Measurements from ENCODE around the gene RALGAPA1.
"Not testable (repeated sequence)": the region's sequence is repeated elsewhere in the genome, so short reads cannot be mapped to it uniquely, and the experiment has no call there.

The RALGAPA1 gene

GRCh38 chr14:35683688-35684087, 125.4 kb downstream of the RALGAPA1 start:
- not testable (repeated sequence) for DNase-seq; H3K27ac Mint-ChIP-seq; H3K4me3 Mint-ChIP-seq; H3K4me1 Mint-ChIP-seq (ENCODE audit: low read depth); H3K27me3 Mint-ChIP-seq; H3K9me3 Mint-ChIP-seq
- peaks cover 55% of the 10 kb centered on the region for H3K36me3 Mint-ChIP-seq (ENCODE audit: low read depth)

DNA sequence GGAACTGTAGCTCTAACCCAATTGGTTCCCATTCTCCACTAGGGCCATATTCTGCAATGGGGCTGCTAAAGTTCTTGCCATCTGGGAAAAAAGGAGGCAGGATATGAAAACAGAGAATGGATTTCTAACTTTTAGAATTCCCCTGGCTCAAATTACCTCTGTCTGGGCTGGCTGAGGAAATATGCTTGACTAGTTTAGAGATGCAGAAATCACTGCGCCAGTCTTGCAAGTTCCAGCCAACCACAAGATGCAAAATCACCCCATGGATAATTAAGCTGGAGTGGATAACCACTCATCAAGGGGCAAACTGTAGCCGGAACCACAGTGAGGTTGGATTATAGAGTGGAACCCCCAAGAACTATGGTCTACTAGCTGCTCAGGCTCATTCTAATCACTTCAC, 126.3 kb downstream of the RALGAPA1 start:
- Mint-ChIP-seq H3K36me3 (ENCODE audit: low read depth) (peaks cover 54% of the 10 kb centered on the region), H3K27ac (no peak overlapping the region), H3K4me1 (ENCODE audit: low read depth) (no peaks in the 10 kb centered on the region), H3K9me3 (no peaks in the 10 kb centered on the region), H3K4me3 (no peak overlapping the region), H3K27me3 (no peaks in the 10 kb centered on the region)
- DNase-seq, result no peak

- no peaks in the 10 kb centered on the region for H3K4me1 Mint-ChIP-seq (ENCODE audit: low read depth)
- no peak overlapping the region for H3K27ac Mint-ChIP-seq
- no peaks in the 10 kb centered on the region for H3K27me3 Mint-ChIP-seq
- no peaks in the 10 kb centered on the region for H3K9me3 Mint-ChIP-seq
- DNase-seq, result no peak
- H3K4me3 Mint-ChIP-seq, result no peak overlapping the region
- H3K36me3 Mint-ChIP-seq (ENCODE audit: low read depth), result peaks cover 67% of the 10 kb centered on the region
Measured at GRCh38 chr14:35678403-35679028, 130.6 kb downstream of the RALGAPA1 start.

DNA sequence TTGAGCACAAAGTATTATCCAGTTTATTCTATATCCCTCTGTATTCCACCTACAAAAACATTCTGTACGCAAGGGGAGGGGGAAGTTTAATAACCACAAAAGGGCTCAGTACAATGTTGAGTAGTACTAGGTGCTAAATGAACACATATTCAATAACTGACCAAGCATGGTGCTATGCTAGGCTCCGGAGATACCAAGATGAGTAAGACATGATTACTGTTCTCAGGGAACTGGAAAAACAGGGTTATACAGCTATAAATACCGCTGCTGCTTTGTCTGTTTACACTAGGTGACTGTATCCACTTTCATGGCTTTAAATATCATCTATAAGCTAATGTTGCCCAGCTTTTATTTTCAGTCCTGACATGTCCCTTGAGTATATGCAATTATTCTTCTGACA, 139.3 kb downstream of the RALGAPA1 start:
- no peak overlapping the region for H3K27ac Mint-ChIP-seq
- peaks cover 54% of the 10 kb centered on the region for H3K36me3 Mint-ChIP-seq (ENCODE audit: low read depth)
- no peaks in the 10 kb centered on the region for H3K4me1 Mint-ChIP-seq (ENCODE audit: low read depth)
- no peaks in the 10 kb centered on the region for H3K9me3 Mint-ChIP-seq
- H3K4me3 Mint-ChIP-seq, result no peak overlapping the region
- DNase-seq, result no peak
- H3K27me3 Mint-ChIP-seq, result no peaks in the 10 kb centered on the region

- H3K27ac Mint-ChIP-seq, result no peak overlapping the region
Measured at GRCh38 chr14:35666429-35667043, 142.6 kb downstream of the RALGAPA1 start.

DNA sequence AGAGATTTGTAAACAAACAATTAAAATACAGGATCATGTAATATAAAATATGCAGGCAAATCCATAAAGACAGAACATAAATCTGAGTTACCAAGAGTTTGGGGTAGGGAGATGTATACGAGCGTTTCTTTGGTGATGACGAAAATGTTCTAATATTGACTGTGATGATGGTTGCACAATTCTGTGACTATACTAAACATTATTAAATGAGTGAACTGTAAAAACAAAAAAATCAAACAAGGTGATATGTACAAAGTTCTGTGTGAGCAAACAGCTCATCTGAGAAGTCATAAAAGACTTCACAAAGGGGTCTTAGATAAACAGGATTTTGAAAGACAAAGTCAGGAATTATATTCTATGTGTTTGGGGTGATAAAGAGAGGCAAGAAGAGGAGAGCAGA, 147.2 kb downstream of the RALGAPA1 start:
- Mint-ChIP-seq H3K36me3 (ENCODE audit: low read depth) (peaks cover 50% of the 10 kb centered on the region), H3K4me1 (ENCODE audit: low read depth) (no peaks in the 10 kb centered on the region), H3K27me3 (no peaks in the 10 kb centered on the region), H3K4me3 (no peak overlapping the region), H3K27ac (no peak overlapping the region), H3K9me3 (no peaks in the 10 kb centered on the region)
- no peak for DNase-seq

More at GRCh38 chr14:35666429-35667043, 142.6 kb downstream of the RALGAPA1 start:
- H3K27me3 Mint-ChIP-seq, result no peaks in the 10 kb centered on the region
- DNase-seq, result no peak
- no peaks in the 10 kb centered on the region for H3K9me3 Mint-ChIP-seq
- H3K4me3 Mint-ChIP-seq, result no peak overlapping the region
- no peaks in the 10 kb centered on the region for H3K4me1 Mint-ChIP-seq (ENCODE audit: low read depth)
- H3K36me3 Mint-ChIP-seq (ENCODE audit: low read depth), result peaks cover 63% of the 10 kb centered on the region

- H3K4me3 Mint-ChIP-seq, result no peak overlapping the region
- DNase-seq, result no peak
- H3K27ac Mint-ChIP-seq, result no peak overlapping the region
- no peaks in the 10 kb centered on the region for H3K4me1 Mint-ChIP-seq (ENCODE audit: low read depth)
- H3K27me3 Mint-ChIP-seq, result no peaks in the 10 kb centered on the region
- H3K36me3 Mint-ChIP-seq (ENCODE audit: low read depth), result peaks cover 55% of the 10 kb centered on the region
- H3K9me3 Mint-ChIP-seq, result no peaks in the 10 kb centered on the region
Measured at GRCh38 chr14:35653045-35653444, 156.1 kb downstream of the RALGAPA1 start.

GRCh38 chr14:35643513-35643912, 165.6 kb downstream of the RALGAPA1 start:
- no peak overlapping the region for H3K4me3 Mint-ChIP-seq
- H3K27ac Mint-ChIP-seq, result no peak overlapping the region
- H3K27me3 Mint-ChIP-seq, result no peaks in the 10 kb centered on the region
- peaks cover 17% of the 10 kb centered on the region for H3K9me3 Mint-ChIP-seq
- H3K36me3 Mint-ChIP-seq (ENCODE audit: low read depth), result peaks cover 84% of the 10 kb centered on the region
- no peak for DNase-seq
- H3K4me1 Mint-ChIP-seq (ENCODE audit: low read depth), result no peaks in the 10 kb centered on the region

- Mint-ChIP-seq H3K9me3 (peaks cover 4% of the 10 kb centered on the region), H3K4me1 (ENCODE audit: low read depth) (no peaks in the 10 kb centered on the region), H3K27me3 (no peaks in the 10 kb centered on the region), H3K27ac (no peak overlapping the region), H3K36me3 (ENCODE audit: low read depth) (peaks cover 82% of the 10 kb centered on the region), H3K4me3 (no peak overlapping the region)
- no peak for DNase-seq
Measured at GRCh38 chr14:35637851-35638250, 171.2 kb downstream of the RALGAPA1 start.

- H3K4me1 Mint-ChIP-seq (ENCODE audit: low read depth), result no peaks in the 10 kb centered on the region
- H3K27me3 Mint-ChIP-seq, result no peaks in the 10 kb centered on the region
- H3K9me3 Mint-ChIP-seq, result peaks cover 4% of the 10 kb centered on the region
- H3K27ac Mint-ChIP-seq, result no peak overlapping the region
- H3K36me3 Mint-ChIP-seq (ENCODE audit: low read depth), result peaks cover 79% of the 10 kb centered on the region
- no peak for DNase-seq
- no peak overlapping the region for H3K4me3 Mint-ChIP-seq
Measured at GRCh38 chr14:35637269-35637668, 171.8 kb downstream of the RALGAPA1 start.

DNA sequence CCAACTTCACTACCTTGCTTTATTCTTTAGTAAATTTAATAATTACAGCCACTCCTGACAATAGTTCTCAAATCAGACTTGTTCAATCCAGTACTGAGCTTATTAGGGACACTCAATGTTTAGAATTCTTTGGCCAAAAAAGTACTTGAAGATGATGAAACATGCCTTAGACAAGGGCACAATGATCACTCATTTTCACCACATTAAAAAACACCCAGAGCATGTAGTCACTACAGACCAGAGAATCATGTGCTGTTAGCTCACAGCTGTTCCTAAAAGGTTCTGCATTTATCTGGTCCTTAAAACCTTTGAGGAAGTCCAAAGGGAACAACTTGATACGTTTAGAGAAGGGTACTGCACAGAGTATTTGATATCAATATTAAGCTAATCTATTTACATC, 176.4 kb downstream of the RALGAPA1 start:
- Mint-ChIP-seq H3K4me3 (no peak overlapping the region), H3K4me1 (ENCODE audit: low read depth) (peaks cover 1% of the 10 kb centered on the region)
- no peak for DNase-seq

DNA sequence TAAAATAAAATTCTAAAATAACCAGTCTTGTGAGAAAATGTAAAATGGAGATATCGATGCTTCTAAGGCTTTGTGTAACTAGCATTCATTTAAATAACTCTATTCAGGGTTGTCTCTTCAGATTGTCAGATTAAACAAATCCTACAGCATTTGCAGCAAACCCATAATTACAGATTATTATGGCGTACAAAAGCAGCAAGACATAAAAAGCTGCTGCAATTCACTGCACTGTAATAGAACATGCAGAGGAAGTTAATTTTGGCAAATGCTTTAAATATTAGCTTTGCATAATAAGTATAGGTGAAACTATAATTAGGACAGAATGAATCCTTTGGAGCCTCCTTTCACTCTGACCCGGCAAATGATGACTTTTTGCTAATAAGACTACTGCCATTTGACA, 176.8 kb downstream of the RALGAPA1 start:
- no peaks in the 10 kb centered on the region for H3K9me3 Mint-ChIP-seq
- H3K27me3 Mint-ChIP-seq, result no peaks in the 10 kb centered on the region
- no peak for DNase-seq
- H3K36me3 Mint-ChIP-seq (ENCODE audit: low read depth), result peaks cover 51% of the 10 kb centered on the region
- H3K27ac Mint-ChIP-seq, result no peak overlapping the region
- H3K4me1 Mint-ChIP-seq (ENCODE audit: low read depth), result peaks cover 1% of the 10 kb centered on the region
- H3K4me3 Mint-ChIP-seq, result no peak overlapping the region

More for the DNA sequence above, 176.4 kb downstream of the RALGAPA1 start:
- no peaks in the 10 kb centered on the region for H3K9me3 Mint-ChIP-seq
- H3K27me3 Mint-ChIP-seq, result no peaks in the 10 kb centered on the region
- H3K36me3 Mint-ChIP-seq (ENCODE audit: low read depth), result peaks cover 53% of the 10 kb centered on the region
- no peak overlapping the region for H3K27ac Mint-ChIP-seq

DNA sequence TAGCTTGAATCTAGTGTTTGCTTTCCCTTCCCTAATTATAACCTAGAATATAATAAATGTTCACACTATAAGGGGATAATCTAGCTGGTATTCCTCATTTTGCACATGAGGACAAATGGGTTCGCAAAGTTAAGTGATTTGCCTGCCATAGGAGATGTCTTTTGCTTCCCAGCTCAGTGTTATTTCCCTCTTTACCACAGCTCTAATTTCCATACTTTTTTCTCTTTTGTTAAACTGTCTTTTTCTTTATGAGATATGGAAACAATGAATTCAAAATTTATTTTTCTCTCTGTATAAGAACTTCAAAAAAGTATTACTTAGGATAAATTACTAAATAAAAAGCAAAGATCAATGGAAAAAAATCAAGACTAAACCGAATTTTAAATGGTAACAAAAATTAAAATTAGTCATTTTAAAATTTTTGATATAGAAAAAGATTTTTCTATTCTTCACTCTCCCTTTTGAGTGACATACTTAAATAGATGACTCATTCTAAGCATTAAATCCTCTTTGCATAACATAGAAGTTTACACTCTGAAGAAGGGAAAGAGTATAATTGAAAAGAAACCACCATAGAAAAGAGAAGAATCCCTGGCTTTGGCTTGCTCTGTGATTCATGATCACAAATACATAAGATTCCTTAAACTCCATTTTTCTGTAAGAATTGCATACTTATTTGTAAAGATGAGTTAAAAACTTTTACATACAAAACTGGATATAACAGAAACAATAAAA, 177.9 kb downstream of the RALGAPA1 start:
- H3K27me3 Mint-ChIP-seq, result no peaks in the 10 kb centered on the region
- H3K27ac Mint-ChIP-seq, result no peak overlapping the region
- no peak overlapping the region for H3K4me3 Mint-ChIP-seq
- no peaks in the 10 kb centered on the region for H3K9me3 Mint-ChIP-seq
- no peak for DNase-seq
- H3K36me3 Mint-ChIP-seq (ENCODE audit: low read depth), result peaks cover 51% of the 10 kb centered on the region
- peaks cover 1% of the 10 kb centered on the region for H3K4me1 Mint-ChIP-seq (ENCODE audit: low read depth)

DNA sequence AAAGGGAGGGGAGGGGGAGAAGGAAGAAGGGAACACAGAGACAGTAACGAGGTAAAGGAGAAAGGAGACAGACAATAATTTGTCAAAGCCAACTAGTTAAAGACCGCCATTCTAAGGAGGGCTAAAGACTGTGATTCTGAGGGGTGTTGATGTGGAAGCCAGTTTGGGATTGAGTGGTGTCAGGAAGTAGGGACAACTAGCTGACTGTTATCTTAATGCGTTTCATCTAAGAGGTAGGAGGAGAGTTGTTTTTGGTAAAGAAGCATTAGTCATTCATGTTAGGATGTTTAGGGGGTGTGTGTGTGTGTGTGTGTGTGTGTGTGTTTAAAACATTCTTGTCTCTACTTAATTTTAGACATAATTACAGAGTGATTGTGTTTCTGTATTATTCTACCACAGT, 180.1 kb downstream of the RALGAPA1 start:
- Mint-ChIP-seq H3K27ac (peak overlapping the region; percentile 30), H3K36me3 (ENCODE audit: low read depth) (peaks cover 49% of the 10 kb centered on the region), H3K9me3 (no peaks in the 10 kb centered on the region), H3K4me1 (ENCODE audit: low read depth) (peaks cover 1% of the 10 kb centered on the region), H3K4me3 (no peak overlapping the region), H3K27me3 (no peaks in the 10 kb centered on the region)
- DNase-seq, result no peak

DNA sequence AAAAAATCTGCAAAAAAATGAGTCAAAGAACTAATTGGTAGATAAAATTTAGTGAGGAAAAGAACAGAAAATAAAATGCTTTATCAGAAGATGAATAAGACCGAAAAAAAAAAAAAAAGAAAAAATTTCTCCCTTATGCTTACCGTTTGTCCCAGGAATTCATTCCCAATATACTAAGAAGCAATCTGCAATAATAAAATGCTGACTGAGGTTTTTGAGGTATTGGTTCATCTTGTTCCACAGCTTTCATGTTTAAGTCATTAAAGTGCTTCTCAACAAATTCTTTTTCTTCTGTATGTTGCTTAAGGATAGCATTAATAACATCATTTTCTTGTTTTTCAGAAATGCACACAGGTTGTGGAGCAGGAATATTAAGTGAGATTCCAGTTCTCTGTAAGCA, 182.1 kb downstream of the RALGAPA1 start:
- H3K4me3 Mint-ChIP-seq; H3K27ac Mint-ChIP-seq; DNase-seq; H3K9me3 Mint-ChIP-seq; H3K27me3 Mint-ChIP-seq; H3K4me1 Mint-ChIP-seq (ENCODE audit: low read depth): not testable (repeated sequence)
- peaks cover 58% of the 10 kb centered on the region for H3K36me3 Mint-ChIP-seq (ENCODE audit: low read depth)
